ENCODE measurements around the gene HIGD2A. TPM values are rescaled to one million over a fixed set of nuclear protein-coding genes. Genes with fewer than 3 reads are reported as not detected.

The HIGD2A gene
- total and polyA plus RNA-seq, 9 of the 15 experiments (the other 6 are each of a cell fraction or from before 2014, with no cell fraction given), result 94.7 to 264 (median 163) TPM

DNA sequence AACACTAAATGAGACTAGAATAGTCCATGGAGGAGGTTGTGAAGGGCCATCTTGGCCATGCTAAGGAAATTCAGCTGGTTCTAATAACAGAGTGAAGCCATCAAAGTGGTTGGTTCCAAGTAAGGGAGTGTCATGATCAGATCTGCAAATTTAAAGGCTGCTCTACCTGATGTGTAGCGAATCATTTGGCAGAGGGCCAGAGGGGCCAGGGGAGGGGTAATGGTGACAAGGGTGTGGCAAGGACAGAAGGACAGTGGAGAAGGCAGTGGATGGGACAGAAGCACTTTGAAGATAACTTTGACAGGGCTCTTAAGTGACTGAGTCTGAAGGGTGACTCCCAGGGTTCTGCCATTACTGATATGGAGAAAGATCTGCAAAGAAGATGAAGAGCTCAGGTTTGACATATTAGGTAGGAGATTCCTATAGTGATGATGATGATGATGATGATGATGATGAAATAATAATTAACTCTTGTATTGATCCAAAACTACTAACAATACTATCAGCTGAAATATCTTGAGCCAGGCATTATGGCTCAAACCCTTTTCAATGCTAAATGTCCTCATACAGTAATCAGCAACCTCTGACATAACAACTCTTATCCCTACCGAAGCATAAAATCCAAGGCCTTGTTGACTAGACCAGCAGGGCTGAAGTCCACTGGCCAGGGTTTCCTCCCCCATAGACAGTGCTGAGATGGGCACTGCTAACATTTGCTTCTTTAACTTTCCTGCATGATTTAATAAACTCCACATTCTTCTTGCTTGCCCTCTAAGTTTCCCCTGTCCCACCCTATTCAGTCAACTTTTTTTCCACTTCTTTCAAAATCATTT, 47.0 kb upstream of the HIGD2A start (continued):
- TF ChIP-seq PRDM10 (IDR thresholded peaks at IDR 0.05; ENCODE audit: partially characterized antibody), result peak; percentile 65
- no peak for TF ChIP-seq SRF (CRISPR knock-in tag; IDR thresholded peaks at IDR 0.05)
- TF ChIP-seq ZEB2 (IDR thresholded peaks at IDR 0.05), result peak; percentile 39; the same call in 1 of the 2 replicates
- peak; percentile 97 for TF ChIP-seq NFIC (IDR thresholded peaks at IDR 0.05)
- TF ChIP-seq BDP1 (IDR thresholded peaks at IDR 0.05; ENCODE audit: insufficient read depth, insufficient read length), result no peak
- no peak for TF ChIP-seq ZBTB5 (IDR thresholded peaks at IDR 0.05)
- TF ChIP-seq ESRRA (IDR thresholded peaks at IDR 0.05; ENCODE audit: borderline replicate concordance, low read depth), result peak; percentile 86
- TF ChIP-seq DPF2 (IDR thresholded peaks at IDR 0.05), result peak; percentile 55
- no peak for TF ChIP-seq PTBP1 (IDR thresholded peaks at IDR 0.05; ENCODE audit: low read depth, low read length)
- peak; percentile 25; the same call in 1 of the 2 replicates for TF ChIP-seq SMARCA4 (IDR thresholded peaks at IDR 0.05)
- TF ChIP-seq CXXC5 (CRISPR knock-in tag; IDR thresholded peaks at IDR 0.05), result peak; percentile 9; the same call in 1 of the 2 replicates
- TF ChIP-seq NR3C1 (CRISPR knock-in tag; IDR thresholded peaks at IDR 0.05), result no peak
- TF ChIP-seq ZNF184 (CRISPR knock-in tag; IDR thresholded peaks at IDR 0.05), result no peak
- TF ChIP-seq CBFA2T3 (IDR thresholded peaks at IDR 0.05), result peak; percentile 75
- no peak for TF ChIP-seq ZNF408 (CRISPR knock-in tag; IDR thresholded peaks at IDR 0.05; ENCODE audit: low read depth)
- no peak for TF ChIP-seq FOSL1 (tag; conservative IDR thresholded peaks at IDR 0.05)
- TF ChIP-seq MECOM (CRISPR knock-in tag; IDR thresholded peaks at IDR 0.05), result peak; percentile 77; the same call in 1 of the 2 replicates
- no peak for TF ChIP-seq CEBPG (CRISPR knock-in tag; IDR thresholded peaks at IDR 0.05)
- TF ChIP-seq CEBPG (tag; conservative IDR thresholded peaks at IDR 0.05 in 1 of 2, IDR thresholded peaks at IDR 0.05 in 1 of 2), result peak in 1 of 2 experiments; percentile 44; a peak in 1 of 4 replicates
- 0 out of 2 replicates have a peak, but pooled peaks have one; percentile 23 for TF ChIP-seq ATF7 (IDR thresholded peaks at IDR 0.05)
- no peak for TF ChIP-seq ZNF41 (CRISPR knock-in tag; conservative IDR thresholded peaks at IDR 0.05)
- 0 out of 2 replicates have a peak, but pooled peaks have one; percentile 24 for TF ChIP-seq MTA2 (IDR thresholded peaks at IDR 0.05; ENCODE audit: low read depth)
- TF ChIP-seq, protein P1, sequence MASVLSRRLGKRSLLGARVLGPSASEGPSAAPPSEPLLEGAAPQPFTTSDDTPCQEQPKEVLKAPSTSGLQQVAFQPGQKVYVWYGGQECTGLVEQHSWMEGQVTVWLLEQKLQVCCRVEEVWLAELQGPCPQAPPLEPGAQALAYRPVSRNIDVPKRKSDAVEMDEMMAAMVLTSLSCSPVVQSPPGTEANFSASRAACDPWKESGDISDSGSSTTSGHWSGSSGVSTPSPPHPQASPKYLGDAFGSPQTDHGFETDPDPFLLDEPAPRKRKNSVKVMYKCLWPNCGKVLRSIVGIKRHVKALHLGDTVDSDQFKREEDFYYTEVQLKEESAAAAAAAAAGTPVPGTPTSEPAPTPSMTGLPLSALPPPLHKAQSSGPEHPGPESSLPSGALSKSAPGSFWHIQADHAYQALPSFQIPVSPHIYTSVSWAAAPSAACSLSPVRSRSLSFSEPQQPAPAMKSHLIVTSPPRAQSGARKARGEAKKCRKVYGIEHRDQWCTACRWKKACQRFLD (CRISPR knock-in tag; IDR thresholded peaks at IDR 0.05), result no peak
